HG02610 (cell line): ENCODE measurements around the gene UBE2O.
A peak's percentile ranks its signal among the peaks of the same experiment; 100 is the strongest.
"Not testable (repeated sequence)": the region's sequence is repeated elsewhere in the genome, so short reads cannot be mapped to it uniquely, and the experiment has no call there.

Experiments used
- ATAC-seq: cut with Tn5 transposase; IDR thresholded peaks from one replicate; pipeline ENCODE4 v1.9.1; 2021; ENCODE audit warnings: mild to moderate bottlenecking, moderate library complexity; ENCODE audit not compliant: unreplicated experiment

The UBE2O gene

GRCh38 chr17:76356803-76357456, 96.0 kb downstream of the UBE2O start:
- ATAC-seq, result no peak

- ATAC-seq, result no peak
Measured at GRCh38 chr17:76354747-76355310, 98.1 kb downstream of the UBE2O start.

GRCh38 chr17:76354317-76354729, 98.6 kb downstream of the UBE2O start:
- no peak for ATAC-seq

GRCh38 chr17:76353599-76354316, 99.2 kb downstream of the UBE2O start, which contains the start of gene PRPSAP1:
Gene PRPSAP1, minus strand, starts transcription at chr17:76353916. Its CDS starts 213 bp downstream, at chr17:76353703.
- peak; percentile 86 for ATAC-seq

GRCh38 chr17:76353004-76353598, 99.9 kb downstream of the UBE2O start:
- peak; percentile 15 for ATAC-seq

GRCh38 chr17:76351526-76352071, 101.4 kb downstream of the UBE2O start:
- no peak for ATAC-seq

GRCh38 chr17:76350463-76350862, 102.5 kb downstream of the UBE2O start:
- ATAC-seq, result no peak

- ATAC-seq, result not testable (repeated sequence)
Measured at GRCh38 chr17:76346936-76347335, 106.0 kb downstream of the UBE2O start.

- ATAC-seq, result no peak
Measured at GRCh38 chr17:76345377-76345974, 107.5 kb downstream of the UBE2O start.

- no peak for ATAC-seq
Measured at GRCh38 chr17:76343106-76343505, 109.8 kb downstream of the UBE2O start.

GRCh38 chr17:76341301-76341700, 111.7 kb downstream of the UBE2O start:
- no peak for ATAC-seq
